IPS DF 4.7 (cell line): ENCODE data around the gene SMIM5.
"Not testable (repeated sequence)": the region's sequence is repeated elsewhere in the genome, so short reads cannot be mapped to it uniquely, and the experiment has no call there.

Experiments
- DNase-seq: peaks from one replicate; pipeline ENCODE4 v3.0.0-alpha.2; 2013; ENCODE audit warnings: low spot score; ENCODE audit errors: extremely low read depth

The SMIM5 gene

DNA sequence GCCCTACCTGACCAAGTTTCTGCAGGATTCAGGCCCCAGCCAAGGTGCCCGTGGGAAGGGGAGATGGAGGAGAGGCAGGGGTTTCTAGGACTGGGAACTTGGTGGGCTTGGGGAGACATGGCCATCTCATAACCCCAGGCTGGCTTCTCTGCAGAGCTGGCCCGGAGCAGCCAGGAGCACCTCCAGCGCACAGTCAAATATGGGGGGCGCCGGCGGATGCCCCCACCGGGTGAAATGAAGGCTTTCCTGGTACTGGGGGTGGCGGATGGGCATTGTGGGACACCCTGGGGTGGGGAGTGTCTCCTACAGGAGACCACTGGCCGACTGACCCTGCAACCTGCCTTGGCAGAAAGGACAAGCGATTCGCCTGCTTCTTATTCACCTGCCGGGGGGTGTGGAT is 9.2 kb upstream of the SMIM5 start:
- DNase-seq = no peak

DNA sequence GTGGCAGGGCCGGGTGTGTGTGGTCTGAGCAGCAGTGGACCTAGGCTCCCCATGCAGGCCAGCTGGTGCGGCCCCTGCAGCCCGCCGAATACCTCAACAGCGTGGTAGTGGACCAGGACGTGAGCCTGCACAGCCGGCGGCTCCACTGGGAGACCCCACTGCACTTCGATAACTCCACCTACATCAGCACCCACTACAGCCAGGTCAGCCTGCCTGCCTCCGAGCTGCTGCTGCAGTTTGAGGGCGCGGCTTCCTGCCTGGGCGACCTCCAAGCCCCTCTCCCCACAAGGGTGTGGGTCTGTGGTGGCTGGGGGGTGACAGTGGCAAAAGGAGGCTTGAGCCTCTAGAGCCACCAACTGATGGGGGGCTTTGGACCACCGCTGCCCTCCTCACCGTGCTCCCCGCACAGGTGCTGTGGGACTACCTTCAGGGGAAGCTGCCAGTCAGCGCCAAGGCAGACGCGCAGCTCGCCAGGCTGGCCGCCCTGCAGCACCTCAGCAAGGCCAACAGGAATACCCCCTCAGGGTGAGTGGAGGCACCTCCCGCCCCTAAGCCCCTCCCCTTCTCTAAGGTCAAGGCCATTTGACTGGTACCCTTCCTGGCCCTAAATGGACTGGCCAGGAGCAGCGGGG is 8.4 kb upstream of the SMIM5 start:
- DNase-seq = no peak

DNA sequence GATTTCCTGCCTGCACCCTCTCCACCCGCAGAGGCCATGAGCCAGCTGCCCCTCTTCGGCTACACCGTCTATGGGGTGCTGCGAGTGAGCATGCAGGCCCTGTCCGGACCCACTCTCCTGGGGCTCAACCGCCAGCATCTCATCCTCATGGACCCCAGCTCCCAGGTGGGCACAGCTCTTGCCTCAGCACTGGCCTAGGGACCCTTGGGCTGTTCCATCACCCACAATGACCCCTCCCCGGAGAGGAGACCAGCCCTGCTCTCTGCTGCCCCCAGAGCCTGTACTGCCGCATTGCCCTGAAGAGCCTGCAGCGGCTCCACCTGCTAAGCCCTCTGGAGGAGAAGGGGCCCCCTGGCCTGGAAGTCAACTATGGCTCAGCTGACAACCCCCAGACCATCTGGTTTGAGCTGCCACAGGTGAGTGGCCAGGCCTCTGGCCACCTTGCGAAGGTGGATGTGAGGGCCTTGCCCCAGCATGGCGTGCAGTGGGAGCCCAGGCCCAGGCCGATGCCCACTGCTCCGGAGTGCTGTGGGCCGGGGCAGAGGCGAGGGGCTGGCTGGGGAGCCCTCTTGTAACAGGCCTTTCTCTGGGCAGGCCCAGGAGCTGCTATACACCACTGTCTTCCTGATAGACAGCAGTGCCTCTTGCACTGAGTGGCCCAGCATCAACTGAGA is 7.3 kb upstream of the SMIM5 start:
- DNase-seq = no peak

DNA sequence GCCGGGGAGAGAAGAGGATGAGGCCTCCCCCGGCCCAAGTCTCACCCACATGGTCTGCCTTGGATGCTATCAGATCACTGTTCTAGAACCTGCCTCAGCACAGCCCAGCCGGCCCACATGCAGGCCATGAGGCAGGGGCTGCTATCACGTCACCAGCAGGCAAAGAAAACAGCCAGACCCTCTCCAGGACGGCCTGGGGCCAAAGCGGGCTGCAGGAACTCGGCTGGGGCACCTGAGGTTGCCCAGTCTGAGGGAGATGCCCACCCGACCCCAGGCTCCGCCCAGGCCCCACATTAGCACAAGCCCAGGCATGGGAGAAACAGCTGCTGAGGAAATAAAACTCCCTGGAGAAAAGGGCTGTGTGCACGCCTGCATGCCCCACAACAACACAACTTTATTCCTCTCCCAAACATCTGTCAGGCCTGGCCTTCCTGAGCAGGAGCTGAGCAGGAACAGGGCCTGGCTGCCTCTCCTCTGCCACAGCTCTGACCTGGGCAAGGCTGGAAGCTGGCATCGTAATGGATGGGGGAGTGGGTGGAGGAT is 6.7 kb upstream of the SMIM5 start:
- no peak for DNase-seq

DNA sequence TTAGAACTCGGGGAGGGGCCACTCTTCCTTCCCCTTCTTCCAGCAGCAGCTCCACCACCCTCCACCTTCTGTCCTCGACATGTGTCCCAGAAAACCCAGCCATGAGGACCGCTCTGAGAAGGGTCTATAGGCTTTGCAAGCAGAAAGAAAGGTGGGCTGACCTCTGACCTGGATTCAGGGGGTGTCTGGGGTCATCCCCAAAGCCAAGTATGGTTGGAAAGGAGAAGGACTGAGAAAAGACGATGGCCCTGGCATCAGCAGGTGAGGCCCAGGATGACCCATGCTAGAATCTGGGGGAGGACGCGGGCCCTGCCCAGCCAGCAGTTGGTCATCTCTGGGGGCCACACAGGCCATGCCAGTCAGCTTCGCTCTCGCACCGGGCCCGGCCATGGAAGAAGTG is 6.1 kb upstream of the SMIM5 start:
- DNase-seq = no peak

DNA sequence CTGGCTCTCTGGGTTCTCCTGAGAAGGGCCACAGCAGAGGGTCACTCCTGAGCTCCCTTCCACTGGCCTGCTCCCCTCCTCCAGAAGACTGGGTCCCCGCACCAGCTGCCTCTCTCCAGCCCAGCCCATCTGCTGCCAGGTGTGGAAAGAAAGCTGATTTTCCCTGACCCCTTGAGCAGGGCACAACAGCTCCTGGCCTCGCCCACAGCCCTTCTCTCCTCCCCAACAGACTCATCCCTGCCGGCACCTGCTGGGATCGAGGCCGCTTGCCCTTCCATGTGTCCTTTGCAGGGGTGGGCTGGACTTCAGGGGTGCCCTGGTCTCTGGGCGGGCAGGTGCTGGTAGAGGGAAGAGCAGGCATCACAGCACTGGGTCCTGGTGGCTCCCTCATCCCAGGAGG is 4.8 kb upstream of the SMIM5 start:
- DNase-seq = no peak

DNA sequence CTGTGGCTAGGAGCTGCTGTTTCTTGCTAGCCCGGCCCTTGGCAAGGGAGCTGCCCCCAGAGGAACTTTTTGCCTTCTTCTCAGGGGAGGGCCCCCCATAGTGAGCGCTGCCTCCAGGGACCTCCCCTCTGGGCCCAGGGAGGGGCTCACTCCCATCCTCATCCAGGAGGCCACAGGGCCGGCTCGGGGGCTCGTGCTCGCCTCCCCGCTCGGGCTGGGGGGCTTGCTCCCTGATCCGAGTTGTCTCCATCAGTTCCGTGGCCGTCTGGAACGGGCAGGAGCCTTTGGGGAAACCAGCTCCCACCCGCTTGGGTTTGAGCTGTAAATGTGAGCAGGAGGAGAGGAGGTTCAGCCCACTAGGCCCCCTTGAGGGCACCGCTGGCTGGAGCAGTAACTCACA is 4.1 kb upstream of the SMIM5 start:
- no peak for DNase-seq

DNA sequence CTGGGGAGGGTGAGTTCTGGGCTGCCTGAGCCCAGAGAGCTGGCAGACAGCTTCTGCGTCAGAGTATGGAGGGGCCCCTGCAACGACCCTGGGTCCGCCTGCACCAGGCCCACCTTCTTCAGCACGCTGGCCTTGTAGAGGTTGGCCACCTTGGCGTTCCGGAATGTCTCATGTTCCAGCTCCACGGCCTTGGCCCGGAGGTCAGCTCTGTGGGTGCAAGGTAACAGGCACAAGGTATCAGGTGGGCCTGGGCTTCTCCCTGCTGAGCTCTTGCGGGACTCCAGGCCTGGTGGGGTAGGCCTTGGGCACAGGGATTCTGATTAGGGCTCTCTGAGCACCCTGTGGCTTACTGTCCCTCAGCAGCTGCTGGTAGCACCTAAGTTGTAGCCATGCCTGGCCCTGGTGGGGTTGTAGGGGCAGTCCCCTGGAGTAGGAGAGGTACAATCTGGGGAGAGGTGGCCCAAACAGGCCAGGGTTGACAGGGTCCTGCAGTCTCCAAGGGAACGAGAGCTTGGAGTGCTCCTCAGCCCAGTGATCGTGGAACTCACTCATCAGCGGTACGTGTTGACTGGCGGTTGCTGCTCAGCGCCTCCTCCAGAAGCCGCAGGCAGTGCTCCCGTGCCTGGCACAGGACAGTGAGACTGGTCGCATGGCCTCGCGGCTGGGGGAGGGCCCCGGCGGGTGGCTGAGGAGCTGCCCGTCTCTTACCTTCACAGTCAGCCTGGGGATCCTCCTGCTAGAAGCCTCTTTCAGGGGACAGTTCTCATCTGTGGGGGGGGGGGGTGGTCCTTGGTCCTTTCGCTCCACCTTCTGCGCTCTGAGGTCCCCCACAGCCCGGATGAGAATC is 2.9 kb upstream of the SMIM5 start:
- no peak for DNase-seq

DNA sequence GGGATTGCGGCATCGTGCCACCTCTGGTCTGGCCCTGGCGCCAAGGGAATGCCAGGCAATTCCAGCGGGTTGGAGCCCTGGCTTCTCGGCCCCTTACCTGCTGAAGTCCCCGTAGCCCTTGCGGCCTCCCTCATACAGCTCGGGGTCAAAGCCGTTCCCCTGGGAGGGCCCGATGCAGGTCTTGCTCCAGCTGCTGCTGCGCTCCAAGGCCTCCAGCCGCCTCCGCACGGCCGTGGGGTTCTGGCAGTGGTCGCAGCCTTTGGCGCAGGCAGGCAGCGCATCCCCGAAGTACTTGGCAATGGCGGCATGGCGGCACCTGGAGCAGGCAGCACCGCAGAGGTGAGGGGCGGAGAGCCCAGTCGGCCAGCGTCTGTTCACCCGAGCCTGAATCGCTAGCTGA is 1.9 kb upstream of the SMIM5 start:
- DNase-seq = no peak

DNA sequence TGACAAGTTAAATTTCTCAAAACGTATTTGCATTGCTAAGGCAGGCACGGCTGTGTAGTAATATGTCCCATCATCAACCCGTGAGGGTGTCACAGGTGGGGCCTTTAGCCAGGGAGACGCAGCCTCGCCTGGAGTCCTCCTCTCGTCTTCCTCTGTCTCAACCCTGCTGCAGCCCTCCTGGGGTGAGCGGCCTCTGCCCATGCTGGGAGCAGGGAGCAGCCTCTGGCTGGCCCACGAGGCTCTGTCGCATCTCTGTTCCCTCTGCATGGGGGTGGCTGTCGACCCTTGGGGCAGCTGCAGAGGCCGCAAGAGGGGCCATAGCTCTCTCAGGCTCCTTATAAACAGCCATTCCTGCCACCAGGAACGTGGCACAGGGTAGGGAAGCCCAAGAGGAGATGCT is 806 bp upstream of the SMIM5 start:
- no peak for DNase-seq

DNA sequence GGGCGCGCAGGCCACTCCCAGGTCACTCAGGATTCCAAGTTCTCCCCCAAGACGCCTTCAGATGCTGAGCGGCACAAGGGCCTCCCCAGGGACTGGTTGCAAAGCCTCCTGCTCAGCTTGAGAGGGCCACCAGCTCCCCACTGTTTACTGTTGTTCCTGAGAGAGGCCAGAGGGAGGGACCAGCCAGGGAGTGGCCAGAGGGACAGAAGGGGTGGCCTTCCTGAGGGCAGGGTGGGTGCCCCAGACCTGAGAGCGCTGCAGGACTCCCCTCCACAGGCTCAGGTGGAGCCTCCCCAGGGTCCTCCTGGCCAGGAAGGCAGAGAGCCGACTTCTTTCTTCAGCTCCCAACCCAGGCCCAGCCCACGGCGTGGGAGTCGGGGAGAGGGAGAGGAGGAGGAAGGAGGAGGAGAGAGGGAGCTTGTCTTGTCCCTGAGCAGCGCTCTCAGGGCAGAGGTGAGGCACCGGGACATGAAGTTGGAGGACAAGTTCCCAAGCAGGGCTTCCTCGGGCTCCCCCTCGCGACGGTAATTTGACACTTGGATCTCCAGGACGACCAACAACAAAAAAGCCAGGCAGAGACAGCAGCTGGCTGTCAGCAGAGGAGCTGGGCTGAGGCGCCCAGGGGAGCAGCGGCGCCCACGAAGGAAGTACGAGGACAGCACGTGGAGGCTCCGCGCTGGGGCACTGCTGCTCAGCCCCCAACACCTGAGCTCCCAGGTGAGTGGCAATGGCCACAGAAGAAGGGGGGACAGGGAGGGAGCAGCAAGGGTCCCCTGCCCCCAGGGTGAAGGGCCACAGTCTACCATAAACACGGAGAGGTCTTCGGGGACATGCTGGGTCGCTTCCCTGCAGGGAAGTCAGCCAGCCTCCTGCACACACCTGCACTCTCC is 497 bp downstream of the SMIM5 start:
- DNase-seq = peak; percentile 84

DNA sequence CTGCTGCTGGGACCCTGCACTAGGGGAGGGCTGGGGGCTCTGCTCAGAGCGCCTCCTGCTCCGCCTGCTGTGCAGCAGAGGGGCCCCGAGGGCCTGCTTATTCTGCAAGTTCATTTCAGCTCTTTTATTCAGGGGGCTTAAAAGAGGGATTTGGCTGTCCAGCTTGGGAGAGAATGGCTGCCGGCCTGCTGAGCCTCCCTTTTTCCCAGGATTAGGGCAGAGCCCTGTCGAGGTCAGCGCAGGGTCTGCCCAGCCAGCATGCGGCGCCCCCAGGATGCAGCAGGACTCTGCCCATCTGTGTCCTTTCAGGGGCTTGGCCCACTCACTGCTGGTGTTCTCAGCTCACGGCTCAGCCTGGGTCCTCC is 1.1 kb downstream of the SMIM5 start:
- DNase-seq = no peak

DNA sequence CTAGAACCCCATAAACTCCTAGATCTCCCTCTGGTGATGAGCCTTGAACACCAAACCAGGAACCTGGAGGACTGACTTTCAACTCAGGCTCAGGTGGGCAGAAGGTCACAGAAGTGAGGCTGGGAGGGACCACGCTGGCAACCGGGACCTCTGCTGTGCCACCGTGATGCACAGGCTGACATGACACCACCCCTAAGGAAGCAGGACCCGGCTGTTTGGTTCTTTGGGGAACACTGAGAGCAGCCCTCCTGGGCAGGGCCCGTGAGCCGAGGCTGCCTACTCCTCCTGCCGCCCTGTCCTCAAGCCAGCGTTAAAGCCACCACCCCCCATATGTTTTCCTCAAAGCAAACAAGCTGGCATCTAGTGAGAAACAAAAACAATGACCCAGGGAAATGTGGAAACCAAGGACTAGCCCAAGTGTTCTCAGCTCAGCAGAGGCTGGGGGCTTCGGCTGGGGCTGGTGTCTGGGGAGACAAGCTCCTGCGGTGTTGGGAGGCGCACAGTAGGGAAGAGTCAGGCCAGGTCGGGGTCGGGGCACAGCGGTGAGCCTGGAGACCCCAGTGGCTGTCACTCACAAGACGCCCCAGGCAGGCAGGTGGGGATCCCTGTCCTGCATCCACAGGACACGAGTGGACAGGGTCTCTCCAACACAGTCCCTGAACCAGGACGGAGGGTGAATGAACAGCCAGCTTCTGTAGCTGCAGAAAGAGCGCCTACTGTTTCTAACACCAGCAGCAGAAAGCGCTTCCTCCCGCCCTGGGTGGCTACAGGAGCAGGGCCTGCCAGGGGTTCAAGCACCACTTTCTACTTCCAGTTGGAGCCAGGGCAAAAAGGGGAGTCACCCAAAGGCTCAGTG is 1.7 kb downstream of the SMIM5 start:
- DNase-seq = no peak

DNA sequence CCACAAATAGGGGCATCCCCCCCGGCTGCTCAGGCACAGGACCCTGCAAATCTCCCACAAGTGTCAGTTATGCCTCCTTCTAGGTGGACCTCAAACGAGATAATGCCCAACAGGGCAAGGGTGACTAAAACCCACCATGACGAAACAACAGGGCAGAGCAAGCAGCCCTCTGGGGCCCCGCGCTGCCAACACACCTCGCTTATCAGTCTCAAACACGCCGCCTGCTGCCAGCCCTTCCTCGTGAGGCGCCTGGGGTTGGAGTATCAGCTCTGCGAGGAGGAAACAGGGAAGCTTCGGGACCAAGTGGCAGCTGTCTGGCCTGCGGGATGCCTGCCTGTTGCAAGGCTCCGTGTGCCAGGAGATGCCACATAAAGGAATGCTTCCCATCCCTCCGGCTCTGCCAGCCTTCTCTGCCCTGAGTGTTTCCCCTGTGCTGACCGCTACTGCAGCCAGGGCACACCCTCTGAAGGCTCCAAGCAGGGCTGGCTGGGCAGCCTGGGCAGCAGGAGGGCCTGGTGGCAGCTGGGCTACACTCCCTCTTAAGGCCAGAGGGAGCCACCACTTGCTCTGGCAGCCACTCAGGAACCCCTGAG is 2.5 kb downstream of the SMIM5 start:
- no peak for DNase-seq

DNA sequence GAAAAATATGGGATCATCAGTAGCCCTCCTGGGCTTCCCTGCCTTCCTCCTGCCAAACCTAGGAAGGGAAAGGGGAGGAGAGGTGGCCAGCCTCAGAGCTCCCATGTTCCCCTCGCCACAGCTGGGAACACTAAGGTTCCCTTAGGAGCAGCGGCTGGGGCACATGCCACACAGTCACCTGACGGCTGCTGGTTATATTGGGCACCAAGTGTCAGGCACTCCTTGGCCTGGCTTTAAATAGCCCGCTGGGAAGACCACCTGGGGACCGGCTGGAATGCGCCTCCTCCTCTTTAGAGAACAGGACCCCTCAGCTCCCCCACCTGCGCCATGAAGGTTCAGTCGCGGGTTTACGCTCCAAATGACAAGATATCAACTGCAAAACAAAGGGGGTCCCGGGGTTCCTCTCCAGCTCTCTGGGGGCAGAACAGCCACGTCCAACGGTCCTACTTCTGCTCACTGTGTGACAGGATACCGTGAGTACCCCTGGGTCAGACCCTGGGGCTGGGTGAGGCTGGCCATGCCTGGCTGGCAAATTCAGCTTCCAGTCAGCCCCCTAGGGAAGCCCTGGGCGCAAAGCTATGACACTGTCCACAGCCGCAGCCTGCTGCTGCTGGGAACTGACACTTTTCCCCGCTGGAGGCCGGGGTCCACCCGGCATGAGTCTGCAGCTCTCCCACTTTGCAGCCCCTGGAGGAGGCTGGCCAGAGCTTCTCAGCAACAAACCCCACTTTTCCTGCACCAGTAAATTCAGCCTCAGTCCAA is 3.3 kb downstream of the SMIM5 start:
- DNase-seq = no peak

DNA sequence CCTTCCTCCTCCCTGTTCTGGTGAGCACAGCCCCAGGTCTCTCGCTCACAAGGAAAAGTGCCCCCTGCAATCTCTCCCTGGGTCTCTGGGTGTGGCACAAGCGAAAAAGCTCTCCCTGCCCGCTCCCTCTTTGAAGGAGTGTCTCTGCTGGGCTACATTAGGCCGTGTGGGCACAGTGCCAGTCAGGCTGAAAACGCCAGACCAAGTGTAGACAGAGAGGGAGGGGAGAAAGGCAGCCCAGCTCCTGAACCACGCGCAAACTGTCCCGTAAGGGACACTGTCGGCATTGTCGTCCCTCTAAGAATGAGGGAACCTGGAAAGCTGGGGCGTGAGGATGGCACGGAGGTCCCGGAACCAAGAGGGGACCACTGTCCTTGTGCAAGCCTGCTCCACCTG is 3.9 kb downstream of the SMIM5 start:
- DNase-seq = no peak

DNA sequence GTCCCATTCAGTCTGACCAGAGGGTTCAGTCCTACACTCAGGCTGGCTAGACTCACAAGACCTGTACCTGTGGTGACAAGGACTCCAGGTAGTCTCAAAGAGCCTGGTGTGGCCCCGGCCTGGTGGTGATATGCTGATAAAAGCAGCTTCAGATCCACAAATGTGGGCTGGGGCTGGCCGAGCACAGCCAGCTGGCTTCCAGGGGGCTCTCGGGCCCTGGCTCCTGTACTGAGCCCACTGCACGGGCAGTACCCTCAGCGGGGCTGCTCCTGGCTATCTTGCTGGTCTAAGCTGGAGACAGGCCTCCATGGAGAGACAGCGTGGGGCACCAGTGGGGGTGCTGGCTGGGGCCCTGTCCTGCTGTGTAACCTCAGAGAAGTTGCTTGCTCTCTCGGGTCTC is 4.3 kb downstream of the SMIM5 start:
- no peak for DNase-seq

DNA sequence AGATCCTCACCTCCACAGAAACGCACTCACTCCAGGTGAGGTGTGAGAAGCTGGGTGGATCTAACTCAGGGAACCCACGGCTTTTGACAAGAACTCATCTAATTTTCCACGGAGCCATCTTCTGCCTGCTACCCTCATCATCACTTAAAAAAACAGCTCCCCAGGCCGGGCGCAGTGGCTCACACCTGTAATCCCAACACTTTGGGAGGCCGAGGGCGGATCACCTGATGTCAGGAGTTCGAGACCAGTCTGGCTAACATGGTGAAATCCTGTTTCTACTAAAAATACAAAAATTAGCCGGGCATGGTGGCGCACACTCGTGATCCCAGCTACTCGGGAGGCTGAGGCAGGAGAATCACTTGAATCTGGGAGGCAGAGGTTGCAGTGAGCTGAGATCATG is 4.8 kb downstream of the SMIM5 start:
- not testable (repeated sequence) for DNase-seq

DNA sequence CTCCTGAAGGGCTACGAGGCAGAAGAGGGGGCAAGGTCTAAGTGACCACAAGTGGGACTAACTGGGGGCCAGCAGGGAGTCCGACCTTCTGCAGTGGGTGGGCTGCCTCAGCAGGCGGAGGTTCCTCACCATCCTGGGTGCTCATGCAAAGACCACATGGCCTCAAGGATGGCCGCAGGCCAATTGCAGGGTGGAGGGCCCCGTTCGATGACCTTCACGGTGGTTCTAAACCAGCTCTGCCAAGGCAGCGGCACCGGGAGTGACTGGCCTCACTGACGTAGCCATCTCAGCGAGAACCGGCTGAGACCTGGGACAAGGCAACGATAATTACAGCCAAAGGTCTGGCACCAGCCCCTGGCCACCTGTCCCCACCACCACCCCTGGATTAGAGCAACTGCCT is 5.7 kb downstream of the SMIM5 start:
- no peak for DNase-seq
